RWPE2 (cell line): ENCODE data around the gene RMP24.

Experiments used
- ATAC-seq: fragments of 200-7000 bp; cut with Tn5 transposase; 3 replicates; pipeline ENCODE4 v1.9.1; 2021; ENCODE audit warnings: low read depth
- DNase-seq: peaks from one replicate; pipeline ENCODE4 v3.0.0-alpha.2; 2020; ENCODE audit warnings: low spot score
- H3K27ac ChIP-seq: fragments of 450-650 bp; 2 replicates; pipeline ENCODE4 v1.5.1; 2017; ENCODE audit warnings: mild to moderate bottlenecking; ENCODE audit not compliant: poor library complexity, severe bottlenecking
- H3K27me3 ChIP-seq: fragments of 250-450 bp; sonication (Bioruptor Pico); 2 replicates; pipeline ENCODE4 v1.5.1; 2021; ENCODE audit warnings: mild to moderate bottlenecking, moderate library complexity; ENCODE audit not compliant: insufficient read depth, poor library complexity, severe bottlenecking
- H3K36me3 ChIP-seq: fragments of 250-450 bp; sonication (Bioruptor Pico); 2 replicates; pipeline ENCODE4 v1.5.1; 2020; ENCODE audit warnings: low read depth, mild to moderate bottlenecking, moderate library complexity
- H3K4me1 ChIP-seq: fragments of 250-450 bp; sonication (Bioruptor Pico); 2 replicates; pipeline ENCODE4 v1.5.1; 2021; ENCODE audit warnings: mild to moderate bottlenecking, moderate library complexity; ENCODE audit not compliant: insufficient read depth, poor library complexity, severe bottlenecking
- H3K4me3 ChIP-seq: fragments of 250-450 bp; sonication (Bioruptor Pico); 2 replicates; pipeline ENCODE4 v1.5.1; 2021; ENCODE audit warnings: mild to moderate bottlenecking, moderate library complexity; ENCODE audit not compliant: severe bottlenecking
- H3K9me3 ChIP-seq: fragments of 250-450 bp; sonication (Bioruptor Pico); 2 replicates; pipeline ENCODE4 v1.5.1; 2021; ENCODE audit warnings: mild to moderate bottlenecking, moderate library complexity; ENCODE audit not compliant: severe bottlenecking
- CTCF ChIP-seq: fragments of 450-650 bp; IDR thresholded peaks from one replicate; pipeline ENCODE4 v1.5.1; 2017; ENCODE audit warnings: mild to moderate bottlenecking, moderate library complexity; ENCODE audit not compliant: poor library complexity, severe bottlenecking

RMP24 gene

GRCh38 chr18:35938562-35938961, 33.9 kb upstream of the RMP24 start:
- Histone ChIP-seq H3K4me1 (peaks cover 12% of the 10 kb centered on the region), H3K9me3 (no peaks in the 10 kb centered on the region), H3K4me3 (no peak overlapping the region), H3K27me3 (no peaks in the 10 kb centered on the region), H3K36me3 (no peaks in the 10 kb centered on the region), H3K27ac (peak overlapping the region; percentile 27)
- no peak for DNase-seq
- TF ChIP-seq CTCF: no peak
- peak; percentile 43; the same call in 2 of the 3 replicates for ATAC-seq

GRCh38 chr18:35939138-35939537, 33.3 kb upstream of the RMP24 start:
- no peak for TF ChIP-seq CTCF
- DNase-seq (no peak), ATAC-seq (no peak)
- H3K4me1 ChIP-seq: peaks cover 8% of the 10 kb centered on the region
- no peak overlapping the region for H3K27ac ChIP-seq
- no peak overlapping the region for H3K4me3 ChIP-seq
- H3K27me3 ChIP-seq: no peaks in the 10 kb centered on the region
- no peaks in the 10 kb centered on the region for H3K9me3 ChIP-seq
- H3K36me3 ChIP-seq: no peaks in the 10 kb centered on the region

GRCh38 chr18:35941299-35941698, 31.2 kb upstream of the RMP24 start:
- Histone ChIP-seq H3K4me1 (peaks cover 8% of the 10 kb centered on the region), H3K27ac (no peak overlapping the region), H3K36me3 (no peaks in the 10 kb centered on the region), H3K27me3 (no peaks in the 10 kb centered on the region), H3K4me3 (no peak overlapping the region), H3K9me3 (no peaks in the 10 kb centered on the region)
- DNase-seq (no peak), ATAC-seq (no peak)
- TF ChIP-seq CTCF: no peak

DNA sequence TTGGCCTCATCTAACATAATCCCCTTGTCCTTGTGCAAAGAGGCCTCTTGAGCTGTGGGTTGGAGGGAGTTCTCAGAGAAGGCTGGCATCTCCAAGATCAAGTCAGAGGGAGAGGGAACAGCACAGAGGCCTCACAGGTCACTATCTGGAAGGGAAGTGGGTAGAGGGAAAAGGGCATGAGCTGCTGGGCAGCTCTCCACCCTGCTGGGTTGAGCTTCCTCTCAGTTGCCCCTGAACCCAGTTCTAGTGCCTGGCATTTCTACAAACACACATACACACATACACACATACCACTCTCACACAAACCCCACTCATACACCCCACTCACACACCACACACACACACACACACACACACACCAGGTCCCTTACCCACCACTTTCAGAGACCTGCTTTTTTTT, 30.3 kb upstream of the RMP24 start:
- ATAC-seq (no peak), DNase-seq (no peak)
- no peaks in the 10 kb centered on the region for H3K27me3 ChIP-seq
- no peak overlapping the region for H3K27ac ChIP-seq
- peaks cover 8% of the 10 kb centered on the region for H3K4me1 ChIP-seq
- no peaks in the 10 kb centered on the region for H3K36me3 ChIP-seq
- no peak for TF ChIP-seq CTCF
- no peak overlapping the region for H3K4me3 ChIP-seq
- H3K9me3 ChIP-seq: no peaks in the 10 kb centered on the region

GRCh38 chr18:35942661-35943060, 29.8 kb upstream of the RMP24 start:
- TF ChIP-seq CTCF: no peak
- ATAC-seq (no peak), DNase-seq (no peak)
- no peaks in the 10 kb centered on the region for H3K9me3 ChIP-seq
- H3K36me3 ChIP-seq: no peaks in the 10 kb centered on the region
- H3K27me3 ChIP-seq: no peaks in the 10 kb centered on the region
- no peak overlapping the region for H3K27ac ChIP-seq
- H3K4me3 ChIP-seq: no peak overlapping the region
- peaks cover 8% of the 10 kb centered on the region for H3K4me1 ChIP-seq
